Right hindlimb (tissue), 1 donor: ENCODE data around the gene PRCD.

Experiments used
- DNase-seq: peaks from one replicate; pipeline ENCODE4 v3.0.0-alpha.2; 2018

PRCD gene

GRCh38 chr17:76539631-76540271, at the start of gene PRCD:
Gene PRCD, plus strand, starts transcription at chr17:76540044. Its CDS starts 98 bp downstream, at chr17:76540142.
- DNase-seq = peak; percentile 20

GRCh38 chr17:76490112-76490710, 49.6 kb upstream of the PRCD start:
- no peak for DNase-seq

DNA sequence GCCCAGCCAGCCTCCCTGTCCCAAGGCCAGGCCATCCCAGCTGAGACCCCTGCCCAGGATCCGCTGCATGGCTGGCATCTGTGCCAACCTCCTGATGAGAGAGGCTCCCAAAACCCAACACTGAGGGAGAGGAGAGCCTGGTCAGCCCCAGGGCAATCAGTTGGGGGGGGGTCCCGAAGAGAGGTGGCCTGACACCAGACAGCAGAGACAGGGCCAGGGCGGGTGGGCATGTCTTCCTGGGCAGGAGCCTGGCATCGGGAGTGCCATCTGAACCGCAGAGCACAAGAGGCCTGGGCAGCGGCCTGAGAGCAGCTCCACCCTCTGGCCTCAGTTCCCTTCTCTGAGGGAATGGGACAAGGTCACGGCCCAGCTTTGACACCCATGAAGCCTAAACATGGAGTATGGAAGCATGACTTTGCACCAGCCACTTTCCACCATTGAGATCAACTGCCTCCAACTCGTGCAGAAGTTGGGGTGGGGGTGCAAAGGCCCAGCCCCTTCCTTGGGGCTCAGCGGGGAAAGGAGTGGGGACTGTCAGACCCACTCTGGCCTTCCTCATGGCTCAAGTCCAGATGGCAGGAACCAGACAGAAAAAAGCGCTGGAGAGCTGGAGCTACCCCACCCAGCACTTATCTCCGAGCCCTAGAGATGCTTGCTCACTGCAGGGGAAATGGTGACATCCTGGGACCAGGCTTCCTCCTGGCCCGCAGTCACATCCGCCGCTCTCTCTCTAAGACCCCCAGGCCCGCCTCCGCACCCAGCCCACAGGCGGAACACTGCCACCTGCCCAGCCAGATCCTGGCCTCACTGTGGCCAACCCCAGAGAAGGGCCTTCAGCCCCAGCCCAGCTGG, 48.3 kb upstream of the PRCD start:
- DNase-seq = no peak

GRCh38 chr17:76492123-76492988, 47.5 kb upstream of the PRCD start:
- no peak for DNase-seq

DNA sequence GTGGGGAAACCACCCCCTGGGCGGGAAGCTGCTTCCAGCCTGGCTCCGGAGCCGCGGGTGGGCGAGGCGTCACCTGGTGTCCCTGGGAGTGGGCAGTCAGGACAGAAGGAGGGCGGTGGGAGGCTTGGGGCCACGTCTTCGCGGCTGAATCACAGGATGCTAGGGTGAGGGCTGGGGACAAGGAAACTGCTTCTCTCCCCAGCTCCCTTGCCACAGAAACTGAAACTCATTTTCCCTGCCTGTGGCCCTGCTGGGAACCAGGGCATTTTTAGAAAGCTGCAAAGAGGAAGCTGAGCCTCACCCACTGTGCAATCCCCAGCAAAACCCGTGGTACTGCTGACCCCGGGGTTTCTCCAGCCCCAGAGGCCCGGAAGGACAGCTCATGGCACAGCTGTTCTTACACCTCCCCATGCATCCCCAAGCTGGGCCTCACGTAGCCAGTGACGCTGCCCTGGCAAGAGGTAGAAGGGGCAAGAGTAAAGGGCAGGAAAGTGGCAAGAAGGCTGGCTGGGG, 46.8 kb upstream of the PRCD start:
- peak; percentile 72 for DNase-seq

DNA sequence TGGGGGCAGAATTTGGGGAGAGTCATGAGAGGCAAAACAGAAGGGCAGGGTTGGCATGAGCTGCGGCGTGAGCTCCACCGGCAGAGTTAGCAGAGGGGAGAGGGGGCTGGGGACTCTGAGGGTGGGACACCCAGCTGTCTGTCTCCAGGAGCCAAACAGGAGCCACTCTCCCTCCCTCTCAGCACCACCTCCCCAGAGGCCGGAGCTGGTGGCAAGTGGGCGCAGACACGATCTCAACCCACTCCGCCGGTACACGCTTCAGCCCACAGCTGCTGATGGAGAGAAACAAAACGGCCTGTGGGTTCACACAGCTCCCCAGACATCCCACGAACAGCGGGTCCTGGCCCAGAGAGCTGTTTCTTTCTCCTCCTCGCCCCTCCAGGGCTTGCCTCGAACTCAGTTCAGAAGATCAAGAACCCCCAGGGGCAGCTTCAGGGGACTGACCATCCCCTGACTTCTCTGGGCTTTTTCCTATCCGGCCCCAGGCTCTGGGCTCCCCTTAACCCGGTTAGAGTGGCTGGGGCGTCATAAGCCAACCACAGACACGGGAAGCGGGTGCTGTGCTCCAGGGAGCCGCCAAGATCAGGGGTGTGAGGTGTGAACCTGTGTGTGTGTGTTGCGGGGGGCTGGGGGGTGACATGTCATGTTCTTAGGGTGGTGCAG, 46.2 kb upstream of the PRCD start:
- no peak for DNase-seq

- no peak for DNase-seq
Measured at GRCh38 chr17:76495663-76496400, 44.0 kb upstream of the PRCD start.

GRCh38 chr17:76496464-76496863, 43.4 kb upstream of the PRCD start:
- no peak for DNase-seq

DNA sequence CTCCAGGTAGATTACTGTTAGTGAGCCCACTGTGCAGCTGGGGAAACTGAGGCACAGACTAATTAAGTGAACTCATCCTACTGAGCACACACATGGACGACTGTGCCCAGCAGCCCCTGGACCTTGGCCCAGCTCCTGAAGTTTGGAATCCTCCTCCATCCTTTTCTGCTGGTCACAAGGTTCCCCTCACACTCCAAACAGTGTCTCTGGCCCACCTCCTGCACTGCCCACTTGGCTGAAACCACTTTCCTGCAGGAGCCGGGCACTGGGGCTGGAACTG, 42.2 kb upstream of the PRCD start:
- no peak for DNase-seq

DNA sequence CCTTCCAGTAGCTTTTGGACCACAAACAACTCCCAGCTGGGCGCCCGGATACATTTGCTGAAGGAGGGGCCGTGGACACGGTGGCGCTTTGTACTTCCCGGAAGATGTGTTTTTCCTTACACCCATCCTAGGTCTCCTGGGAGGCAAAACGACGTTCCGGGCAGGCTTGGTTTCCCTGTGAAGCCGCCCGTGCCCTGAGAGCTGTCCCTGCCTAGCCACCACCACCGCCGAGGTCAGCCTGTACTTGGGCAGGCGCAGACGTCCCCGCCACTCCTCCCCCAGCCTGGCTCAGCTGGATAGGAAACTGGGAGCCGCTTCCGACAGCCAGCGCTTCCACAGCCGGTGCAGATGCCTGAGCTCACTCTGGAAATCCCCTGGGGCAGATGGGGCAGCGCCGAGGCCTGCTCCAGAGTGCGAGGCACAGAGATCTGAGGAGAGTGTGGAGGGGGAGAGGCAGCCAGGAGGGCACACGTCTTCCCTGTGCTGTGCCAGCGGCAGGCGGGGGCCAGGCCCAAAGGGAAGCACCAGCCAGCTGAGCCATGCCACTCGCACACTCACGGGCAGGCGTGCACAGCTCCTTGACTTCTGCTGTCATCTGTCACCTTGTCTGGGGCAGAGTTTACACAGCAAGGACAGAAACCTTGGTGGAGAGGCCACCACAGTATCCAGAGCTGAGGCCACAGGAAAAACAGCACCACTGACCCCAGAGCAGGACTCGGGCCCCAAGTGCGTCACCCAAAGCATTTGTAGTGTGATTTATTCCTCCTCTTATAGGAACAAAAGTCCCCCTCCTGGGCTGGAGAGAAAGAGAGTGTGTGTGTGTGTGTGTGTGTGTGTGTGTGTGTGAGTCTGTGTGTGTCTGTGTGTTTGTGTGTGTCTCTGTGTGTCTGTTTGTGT, 41.6 kb upstream of the PRCD start:
- DNase-seq = peak; percentile 81

GRCh38 chr17:76498876-76499251, 41.0 kb upstream of the PRCD start:
- DNase-seq = no peak

DNA sequence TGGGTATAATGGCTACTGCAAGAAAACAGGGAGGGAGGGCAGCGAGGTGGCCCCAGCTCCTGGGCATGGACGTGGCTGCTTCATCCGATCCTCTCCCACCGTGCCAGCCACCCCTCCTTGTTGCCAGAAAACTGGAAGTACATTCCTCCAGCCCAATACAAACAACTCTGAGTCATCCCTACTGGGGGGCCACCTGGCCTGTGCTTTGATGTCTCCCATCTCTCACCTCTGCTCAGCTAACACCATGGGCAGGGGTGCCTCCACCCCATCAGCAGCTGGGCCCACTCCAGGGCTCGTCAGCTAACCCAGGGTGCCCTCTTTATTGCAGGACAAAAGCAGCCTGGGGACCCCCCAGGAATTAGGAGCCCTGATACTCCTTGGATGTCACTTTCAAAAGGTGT, 40.6 kb upstream of the PRCD start:
- DNase-seq = no peak

GRCh38 chr17:76500074-76500746, 39.6 kb upstream of the PRCD start:
- DNase-seq = no peak

- DNase-seq = no peak
Measured at GRCh38 chr17:76500747-76501017, 39.2 kb upstream of the PRCD start.

- DNase-seq = peak; percentile 80
Measured at GRCh38 chr17:76501018-76501826, 38.6 kb upstream of the PRCD start, which contains the start of gene RHBDF2. Gene RHBDF2, minus strand, starts transcription at chr17:76501423. Its CDS starts 19,899 bp downstream, at chr17:76481524.

- DNase-seq = no peak
Measured at GRCh38 chr17:76501827-76502307, 38.0 kb upstream of the PRCD start.

DNA sequence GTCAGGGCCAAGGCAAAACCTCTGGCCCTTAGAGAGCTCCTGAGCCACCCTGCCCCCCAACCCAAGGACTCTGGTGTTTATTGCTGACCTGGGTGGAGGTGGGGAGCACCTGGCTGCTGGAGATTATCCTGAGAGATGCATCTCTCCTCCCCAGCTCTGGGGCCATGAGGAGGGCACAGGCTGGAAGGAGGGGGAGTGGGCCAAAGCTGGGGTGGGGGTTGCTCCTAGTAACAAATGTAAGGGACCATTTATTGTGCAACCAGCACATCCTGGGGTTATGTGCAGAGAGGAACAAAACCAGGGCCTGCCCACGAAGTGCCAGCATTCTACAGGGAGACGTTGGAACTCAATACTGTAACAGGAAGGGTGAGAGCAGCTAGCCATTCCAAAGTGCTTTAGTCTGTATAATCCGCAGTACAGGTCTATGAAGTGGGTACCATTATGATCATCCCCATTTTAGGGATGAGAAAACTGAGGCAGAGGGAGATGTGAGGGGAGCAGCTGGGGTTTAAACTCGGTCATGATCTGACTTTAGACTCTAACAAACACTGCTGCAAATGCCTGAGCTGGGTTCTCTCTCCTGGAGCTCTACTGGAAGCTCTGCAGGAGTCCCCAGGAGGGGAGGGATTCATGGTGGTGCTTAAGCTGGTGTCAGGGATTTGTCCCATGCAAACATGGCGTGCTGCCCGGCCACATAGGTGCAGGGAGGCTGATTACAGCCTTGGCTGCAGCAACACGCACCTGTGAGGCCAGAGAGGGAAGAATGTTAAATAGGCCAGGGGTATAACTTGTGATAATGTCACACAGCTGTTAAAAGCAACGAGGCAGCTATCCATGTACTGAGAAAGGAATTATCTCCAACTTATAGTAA, 37.3 kb upstream of the PRCD start:
- no peak for DNase-seq

DNA sequence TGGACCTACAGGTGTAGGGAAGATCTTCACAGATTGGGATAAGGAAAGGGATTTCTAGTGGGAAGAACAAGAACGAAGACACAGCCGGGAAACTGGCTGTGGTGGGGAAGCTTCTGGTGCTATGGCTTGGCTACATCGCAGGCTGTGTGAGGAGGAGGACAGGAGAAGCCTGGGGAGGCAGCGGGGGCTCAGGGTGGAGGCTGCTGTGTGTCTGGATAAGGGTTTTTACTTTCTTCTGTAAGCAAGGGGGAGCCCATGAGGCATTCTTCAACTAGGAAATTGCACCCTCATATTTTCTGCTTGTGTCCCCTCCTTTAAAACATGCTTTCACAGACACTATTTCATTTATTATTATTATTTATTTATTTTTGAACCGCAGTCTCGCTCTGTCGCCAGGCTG, 35.7 kb upstream of the PRCD start:
- no peak for DNase-seq
